ENCODE results near the gene LAMC1. TPM values are rescaled to one million over a fixed set of nuclear protein-coding genes. Genes with fewer than 3 reads are reported as not detected.
A peak's percentile ranks its signal among the peaks of the same experiment; 100 is the strongest.

Gene LAMC1
- total RNA-seq, 1 experiment from 2014 or later: 132 TPM

DNA sequence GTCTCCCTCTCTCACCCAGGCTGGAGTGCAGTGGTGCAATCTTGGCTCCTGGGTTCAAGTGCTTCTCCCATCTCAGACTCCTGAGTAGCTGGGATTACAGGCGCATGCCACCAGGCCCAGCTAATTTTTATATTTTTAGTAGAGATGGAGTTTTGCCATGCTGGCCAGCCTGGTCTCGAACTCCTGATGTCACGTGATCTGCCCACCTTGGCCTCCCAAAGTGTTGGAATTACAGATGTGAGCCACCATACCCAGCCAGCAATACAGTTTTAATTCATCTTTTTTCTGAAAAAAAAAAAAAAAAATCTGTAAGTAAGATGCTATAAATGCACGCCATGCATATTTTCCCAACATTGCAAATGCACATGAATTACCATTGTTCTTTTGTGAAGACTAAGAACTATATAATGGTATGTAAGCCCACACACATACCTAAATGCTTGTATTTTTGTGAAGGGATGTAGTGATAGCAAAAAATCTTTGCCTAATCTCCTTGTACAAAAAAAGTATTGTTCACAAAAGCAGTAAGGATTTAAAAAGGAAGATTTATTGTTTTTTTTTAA is 170.8 kb downstream of the LAMC1 start:
- no peak for DNase-seq (ENCODE audit: low read depth)

DNA sequence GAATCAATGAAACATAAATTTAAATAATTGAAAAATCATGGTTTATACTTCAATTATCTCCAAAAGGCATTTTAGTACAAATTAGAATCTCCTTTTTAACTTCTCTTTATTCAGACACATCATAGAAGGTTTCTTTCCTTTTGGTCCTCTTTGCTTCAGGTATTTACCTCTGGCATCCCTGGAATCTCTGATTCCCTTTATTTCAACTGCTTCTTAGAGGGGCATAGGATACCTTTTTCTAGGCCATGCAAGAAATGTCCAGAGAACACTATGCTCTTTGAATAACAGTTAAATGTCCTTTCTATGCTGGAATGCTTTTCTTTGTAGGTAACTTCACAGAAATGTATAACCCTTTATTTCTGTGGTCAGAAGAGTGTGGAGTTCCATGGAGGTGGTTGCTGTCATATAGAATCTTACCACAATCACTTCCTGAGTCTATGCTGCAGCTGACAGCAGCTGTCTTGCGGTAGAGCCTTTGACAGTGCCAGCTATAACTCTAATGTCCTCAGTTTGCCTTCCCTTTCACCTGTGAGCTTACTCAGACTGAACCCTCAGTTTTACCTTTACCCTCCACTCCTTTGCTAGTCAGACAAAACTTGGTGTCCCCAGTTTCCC is 171.4 kb downstream of the LAMC1 start:
- peak; percentile 19 for DNase-seq (ENCODE audit: low read depth)

DNA sequence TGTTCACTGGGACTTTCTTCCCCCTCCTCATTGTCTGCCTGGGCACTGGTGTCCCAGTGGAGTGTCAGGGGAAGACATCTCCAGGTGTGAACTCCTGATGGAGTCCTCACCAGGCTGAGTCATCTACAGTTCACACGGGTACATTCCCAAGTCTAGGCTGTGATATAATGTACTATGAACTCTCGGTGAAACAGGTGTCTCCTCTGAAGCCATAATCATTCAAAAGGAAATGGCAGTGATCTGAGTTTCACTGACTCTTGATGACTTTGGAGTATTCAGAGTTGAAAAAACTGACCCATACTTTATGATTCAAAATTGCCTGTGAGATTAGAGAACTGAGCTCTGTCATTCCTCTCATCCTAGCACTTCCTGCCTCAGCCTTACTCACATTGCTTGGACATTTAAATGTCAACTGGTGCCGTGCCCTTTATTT is 171.9 kb downstream of the LAMC1 start:
- DNase-seq (ENCODE audit: low read depth): peak; percentile 28

Other genes starting within 250 kb of the LAMC1 start
- 1.9 and 2.6 TPM in 2 replicates for gene NPL, start 233.6 kb upstream of the LAMC1 start, total RNA-seq (2014; rRNA removed; shearing (Covaris generic))
- 121 and 126 TPM in 2 replicates for gene DHX9, start 184.1 kb upstream of the LAMC1 start, total RNA-seq (2014; rRNA removed; shearing (Covaris generic))
- gene SHCBP1L, start 70.3 kb upstream of the LAMC1 start, total RNA-seq (2014; rRNA removed; shearing (Covaris generic)): not detected in 2 replicates
- gene LAMC2, start 162.8 kb downstream of the LAMC1 start, total RNA-seq (2014; rRNA removed; shearing (Covaris generic)): 1.7 and 2.2 TPM in 2 replicates